Measurements from ENCODE around the gene TAF9B. TPM values are rescaled to one million over a fixed set of nuclear protein-coding genes. Genes with fewer than 3 reads are reported as not detected.

Gene TAF9B
- total and polyA plus RNA-seq, 2 donors (not counting 3 experiments of a cell fraction or from before 2014, with no cell fraction given): 16.0 to 25.9 TPM

DNA sequence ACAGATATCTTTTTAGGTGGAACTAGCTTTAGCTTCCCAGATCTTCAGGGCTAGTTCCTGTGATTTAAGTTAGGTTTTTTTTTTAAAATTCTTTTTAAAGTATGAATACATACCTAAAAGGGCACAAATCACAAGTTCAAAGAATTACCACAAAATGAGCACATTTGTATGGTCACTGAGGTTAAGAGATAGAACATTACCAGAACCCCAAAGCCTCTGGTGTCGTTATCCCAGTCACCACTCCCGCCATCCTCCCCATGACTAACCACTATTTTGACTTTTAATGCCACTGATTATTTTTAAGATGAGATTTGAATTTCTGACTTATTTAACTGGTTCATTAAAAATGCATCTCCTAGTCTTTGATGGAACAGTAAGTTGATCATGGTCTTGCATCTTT is 30.0 kb downstream of the TAF9B start:
- POLR2A ChIA-PET: no interaction called here
- Histone ChIP-seq H3K9me3 (replicated peaks; ENCODE audit: control insufficient read depth, insufficient read depth, low read length) (no peaks in the 10 kb centered on the region), H3K4me2 (ENCODE audit: insufficient read depth, low read length) (no peak overlapping the region), H4K20me1 (replicated peaks; ENCODE audit: control insufficient read depth, extremely low read depth, insufficient read depth, low read length) (peaks cover 13% of the 10 kb centered on the region), H3K9ac (replicated peaks; ENCODE audit: extremely low read depth, insufficient read depth, low read length) (no peak overlapping the region), H3K9me1 (replicated peaks; ENCODE audit: control insufficient read depth, extremely low read depth, insufficient read depth, low read length) (no peaks in the 10 kb centered on the region), H3K27me3 (ENCODE audit: control insufficient read depth in 2 of 2, insufficient read depth in 2 of 2, low read length in 2 of 2) (no peaks in the 10 kb centered on the region), H2AFZ (ENCODE audit: low read depth, low read length) (no peak overlapping the region), H3K4me3 (replicated peaks in 1 of 3; ENCODE audit: insufficient read depth in 1 of 3, low read depth in 1 of 3, low read length in 3 of 3) (no peak overlapping the region), H3K79me2 (ENCODE audit: control insufficient read depth, insufficient read depth, low read length) (peaks cover 96% of the 10 kb centered on the region), H3K36me3 (ENCODE audit: control insufficient read depth in 2 of 2, extremely low read depth in 1 of 2, insufficient read depth in 2 of 2, low read length in 2 of 2) (peaks cover 2 to 11% of the 10 kb centered on the region in 2 experiments), H3K27ac (ENCODE audit: insufficient read depth, low read depth, low read length) (no peak overlapping the region), H3K4me1 (ENCODE audit: control insufficient read depth, extremely low read depth, insufficient read depth, low read length) (peaks cover 33% of the 10 kb centered on the region)
- CTCF ChIA-PET: no interaction called here
- intact Hi-C loops (cut with micrococcal nuclease): loop anchor here (10.0 kb wide), 1 partner anchor 1025 kb away; no protein-coding TSS in a partner anchor
- DNase-seq (ENCODE audit: low read depth, low spot score) (no peak), FAIRE-seq (no peak)
- dilution Hi-C loops (cut with MboI; ENCODE audit: extremely low pct_ligation_motif_present, low sequenced_read_pairs): no loop called here
- no TSS peak for BruUV-seq (replicated peaks)
- TF ChIP-seq MYC (IDR thresholded peaks at IDR 0.05; ENCODE audit: low read depth, low read length) (no peak), EZH2 (IDR thresholded peaks at IDR 0.05; ENCODE audit: borderline replicate concordance, low read depth, low read length, severe bottlenecking) (no peak), JUN (IDR thresholded peaks at IDR 0.05; ENCODE audit: borderline replicate concordance, insufficient read depth, insufficient read length, low read depth) (no peak), POLR2AphosphoS5 (IDR thresholded peaks at IDR 0.05; ENCODE audit: insufficient read depth, low read depth, low read length) (no peak), FOS (IDR thresholded peaks at IDR 0.05; ENCODE audit: borderline replicate concordance, insufficient read depth, low read length) (no peak), POLR2A (IDR thresholded peaks at IDR 0.05; ENCODE audit: low read depth, low read length) (no peak), GATA2 (IDR thresholded peaks at IDR 0.05; ENCODE audit: insufficient read depth, insufficient read length, low read depth, low read length) (no peak)
- TF ChIP-seq, protein P1, sequence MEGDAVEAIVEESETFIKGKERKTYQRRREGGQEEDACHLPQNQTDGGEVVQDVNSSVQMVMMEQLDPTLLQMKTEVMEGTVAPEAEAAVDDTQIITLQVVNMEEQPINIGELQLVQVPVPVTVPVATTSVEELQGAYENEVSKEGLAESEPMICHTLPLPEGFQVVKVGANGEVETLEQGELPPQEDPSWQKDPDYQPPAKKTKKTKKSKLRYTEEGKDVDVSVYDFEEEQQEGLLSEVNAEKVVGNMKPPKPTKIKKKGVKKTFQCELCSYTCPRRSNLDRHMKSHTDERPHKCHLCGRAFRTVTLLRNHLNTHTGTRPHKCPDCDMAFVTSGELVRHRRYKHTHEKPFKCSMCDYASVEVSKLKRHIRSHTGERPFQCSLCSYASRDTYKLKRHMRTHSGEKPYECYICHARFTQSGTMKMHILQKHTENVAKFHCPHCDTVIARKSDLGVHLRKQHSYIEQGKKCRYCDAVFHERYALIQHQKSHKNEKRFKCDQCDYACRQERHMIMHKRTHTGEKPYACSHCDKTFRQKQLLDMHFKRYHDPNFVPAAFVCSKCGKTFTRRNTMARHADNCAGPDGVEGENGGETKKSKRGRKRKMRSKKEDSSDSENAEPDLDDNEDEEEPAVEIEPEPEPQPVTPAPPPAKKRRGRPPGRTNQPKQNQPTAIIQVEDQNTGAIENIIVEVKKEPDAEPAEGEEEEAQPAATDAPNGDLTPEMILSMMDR (IDR thresholded peaks at IDR 0.05; ENCODE audit: extremely low read depth in 1 of 2, insufficient read depth in 1 of 2, low read depth in 1 of 2, low read length in 2 of 2): no peak
- TF ChIP-seq, protein P2, sequence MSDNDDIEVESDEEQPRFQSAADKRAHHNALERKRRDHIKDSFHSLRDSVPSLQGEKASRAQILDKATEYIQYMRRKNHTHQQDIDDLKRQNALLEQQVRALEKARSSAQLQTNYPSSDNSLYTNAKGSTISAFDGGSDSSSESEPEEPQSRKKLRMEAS (IDR thresholded peaks at IDR 0.05; ENCODE audit: insufficient read depth, insufficient read length): no peak

All from endothelial cell of umbilical vein (primary cell).